HG03097 (cell line): ENCODE data around the gene UXS1.

ENCODE experiments used
- ATAC-seq: cut with Tn5 transposase; IDR thresholded peaks from one replicate; pipeline ENCODE4 v1.9.1; 2021; ENCODE audit not compliant: unreplicated experiment, low FRiP score

UXS1 gene

DNA sequence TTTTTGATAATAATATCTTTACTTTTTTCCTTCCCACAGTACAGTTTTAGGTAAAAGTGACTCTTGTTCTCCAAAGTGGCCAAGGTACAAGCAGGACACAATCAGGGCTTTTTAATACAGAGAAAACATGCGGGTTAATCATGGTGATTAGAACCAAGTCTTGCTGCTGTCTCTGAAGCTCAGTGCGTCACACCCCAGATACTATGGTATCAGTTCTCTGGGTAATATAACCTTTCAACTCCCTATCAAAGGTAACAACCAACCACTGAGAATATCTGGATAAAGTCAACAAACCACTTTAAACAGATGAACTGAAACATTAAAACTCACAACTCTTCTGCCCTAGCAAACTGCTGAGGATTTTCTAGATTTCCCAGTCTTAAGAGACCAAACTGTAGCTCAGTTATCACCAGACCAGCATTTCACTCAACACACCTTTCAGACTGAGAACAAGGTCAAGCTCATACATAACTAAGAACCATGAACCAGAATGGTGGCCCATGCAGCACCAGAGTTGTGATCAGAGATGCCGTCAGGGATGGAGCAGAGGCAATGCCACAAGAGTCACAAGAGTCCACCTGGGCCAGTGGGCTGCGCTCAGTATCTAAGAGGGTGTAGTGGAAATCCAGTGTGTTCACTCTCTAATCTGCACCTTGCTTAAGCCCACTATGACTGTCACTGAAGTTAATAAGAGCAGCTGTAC is 103.0 kb downstream of the UXS1 start:
- ATAC-seq = no peak

DNA sequence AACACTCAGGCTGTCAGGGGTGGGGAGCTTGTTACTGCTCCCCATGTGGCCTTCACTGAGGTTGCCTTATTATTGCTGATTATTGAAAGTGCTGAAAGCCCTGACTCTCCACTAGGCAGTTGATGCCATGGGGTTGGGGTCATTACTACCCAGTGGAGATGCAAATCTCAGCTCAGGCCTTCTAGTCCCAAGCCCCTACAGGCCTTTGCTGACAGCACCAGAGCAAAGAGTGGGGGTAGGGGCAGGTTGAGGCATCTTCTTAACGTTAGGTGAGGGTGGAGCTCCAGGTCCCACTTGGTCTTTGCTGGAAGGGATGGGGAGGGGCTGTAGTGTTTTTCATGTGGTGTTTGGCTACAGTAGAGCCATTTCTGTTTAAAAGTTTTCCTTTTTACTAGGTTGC is 104.5 kb downstream of the UXS1 start:
- no peak for ATAC-seq

- ATAC-seq = no peak
Observed at GRCh38 chr2:106085181-106085940, 108.7 kb downstream of the UXS1 start.

DNA sequence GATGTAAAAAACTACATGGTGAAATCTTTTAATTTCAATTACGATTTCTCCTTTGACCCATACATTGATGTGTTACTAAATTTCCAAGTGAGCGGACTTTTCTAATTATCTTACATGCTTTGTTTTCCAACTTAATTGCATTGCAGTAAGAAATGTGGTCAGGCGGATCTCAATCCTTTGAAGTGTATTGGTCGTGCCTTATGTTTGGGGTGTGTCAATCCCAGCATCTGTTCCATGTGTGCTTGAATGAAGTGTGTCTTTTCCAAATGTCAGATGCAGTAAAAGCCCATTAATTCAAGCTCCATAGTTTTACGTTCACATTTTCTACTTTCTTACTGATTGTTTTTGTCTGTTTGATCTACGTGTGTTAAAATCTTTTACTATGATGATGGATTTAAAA is 113.1 kb downstream of the UXS1 start:
- no peak for ATAC-seq

DNA sequence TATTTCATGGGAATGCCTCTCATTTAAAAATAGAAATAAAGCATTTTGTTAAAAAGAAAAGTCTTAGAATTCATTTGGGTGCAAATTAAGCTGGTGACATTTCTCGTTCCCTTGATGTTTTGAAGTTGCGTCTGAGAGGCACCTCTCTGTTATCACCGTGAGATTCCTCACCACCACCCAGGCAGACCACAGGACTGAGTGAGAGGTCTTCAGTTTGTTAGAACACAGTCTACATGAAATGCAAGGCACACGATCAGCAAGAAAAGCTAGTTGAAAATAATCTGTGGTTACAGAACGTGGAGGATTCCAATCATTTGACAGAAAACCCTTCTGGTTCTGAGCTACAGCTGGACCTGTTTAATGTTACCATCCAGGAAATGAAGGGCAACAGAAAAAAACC is 116.0 kb downstream of the UXS1 start:
- ATAC-seq = no peak

GRCh38 chr2:106076941-106077340 is 117.2 kb downstream of the UXS1 start:
- no peak for ATAC-seq

- no peak for ATAC-seq
Observed at GRCh38 chr2:106075048-106075447, 119.1 kb downstream of the UXS1 start.

- ATAC-seq = no peak
Observed at GRCh38 chr2:106073678-106074406, 120.3 kb downstream of the UXS1 start.

DNA sequence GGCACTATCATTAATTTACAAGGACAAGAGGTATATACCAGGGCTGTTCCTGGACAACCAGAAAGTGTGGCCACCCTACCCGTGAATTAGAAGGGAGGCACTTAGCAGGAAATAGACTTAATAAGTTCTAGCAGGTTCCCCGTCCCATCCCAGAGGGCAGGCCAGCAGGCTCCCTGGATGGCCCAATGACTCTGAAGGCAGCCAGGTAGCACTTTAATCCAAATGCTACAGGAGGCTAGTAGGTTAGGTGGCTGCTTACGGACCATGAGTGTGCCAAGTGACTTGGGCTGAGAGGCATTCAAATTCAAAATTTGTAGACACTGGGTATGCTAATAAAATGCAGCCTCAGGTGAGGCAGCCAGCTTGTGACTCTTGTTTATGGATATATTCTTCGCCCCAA is 123.9 kb downstream of the UXS1 start:
- no peak for ATAC-seq

DNA sequence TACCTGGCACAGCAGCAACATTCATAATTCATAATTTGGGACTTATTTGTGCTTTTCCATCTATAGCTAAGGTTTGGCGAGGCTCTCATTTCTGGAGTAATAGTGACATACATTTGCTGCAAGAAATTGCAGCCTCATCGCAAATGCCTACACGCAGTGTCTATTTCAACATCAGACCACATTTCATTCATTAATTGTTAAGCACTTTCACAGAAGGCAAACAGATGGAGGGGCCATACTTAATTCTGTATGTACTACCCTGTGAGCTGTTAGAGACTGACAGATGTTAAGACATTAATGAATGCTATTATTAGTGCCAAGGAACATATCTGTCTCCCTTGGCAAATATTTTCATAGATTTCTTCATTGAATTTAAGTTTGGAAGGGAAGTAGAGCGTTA is 125.7 kb downstream of the UXS1 start:
- no peak for ATAC-seq

- no peak for ATAC-seq
Observed at GRCh38 chr2:106065983-106066820, 127.9 kb downstream of the UXS1 start.

DNA sequence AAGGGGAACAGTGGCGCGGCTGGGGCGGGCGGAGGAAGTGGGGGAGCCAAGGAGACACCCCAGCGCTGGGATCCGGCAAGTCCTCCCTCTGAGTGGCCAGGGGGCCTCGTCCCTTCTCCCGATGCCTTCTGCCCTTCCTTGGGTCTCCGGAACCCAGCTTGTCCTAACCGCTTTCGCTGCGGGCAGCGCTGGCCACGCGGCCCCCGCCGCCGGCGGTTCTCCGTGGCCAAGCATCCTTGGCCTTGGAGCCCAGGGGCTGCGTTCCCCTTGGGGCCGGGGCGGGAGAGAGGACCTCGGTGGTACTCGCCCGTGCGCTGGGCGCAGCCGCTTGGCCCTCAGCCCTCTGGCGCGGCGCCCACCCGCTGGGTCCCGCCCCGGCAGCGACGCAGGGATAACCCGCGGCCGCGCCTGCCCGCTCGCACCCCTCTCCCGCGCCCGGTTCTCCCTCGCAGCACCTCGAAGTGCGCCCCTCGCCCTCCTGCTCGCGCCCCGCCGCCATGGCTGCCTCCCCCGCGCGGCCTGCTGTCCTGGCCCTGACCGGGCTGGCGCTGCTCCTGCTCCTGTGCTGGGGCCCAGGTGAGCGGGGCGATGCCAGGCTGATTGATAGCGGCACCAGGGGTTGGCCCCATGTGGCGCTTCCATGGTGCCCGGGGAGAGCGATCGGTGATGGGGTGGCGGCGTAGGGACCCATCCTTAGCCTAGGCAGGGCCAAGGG is 128.7 kb downstream of the UXS1 start:
- no peak for ATAC-seq

DNA sequence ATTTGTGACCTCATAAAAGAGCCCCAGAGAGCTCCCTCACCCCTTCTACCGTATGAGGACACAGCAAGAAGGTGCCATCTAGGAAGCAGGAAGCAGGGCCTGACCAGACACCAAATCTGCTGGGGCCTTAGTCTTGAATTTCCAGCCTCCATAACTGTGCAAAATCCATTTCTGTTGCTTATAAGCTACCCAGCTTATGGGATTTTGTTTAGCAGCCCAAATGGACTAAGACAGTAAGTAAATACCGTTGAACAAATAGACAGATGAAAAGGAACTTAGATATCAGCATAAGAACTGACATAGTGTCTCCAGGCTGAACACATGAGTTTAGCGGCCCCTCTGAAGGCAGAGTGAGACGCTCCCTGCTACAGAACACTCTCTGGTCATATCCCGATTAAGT is 130.9 kb downstream of the UXS1 start:
- ATAC-seq = no peak

DNA sequence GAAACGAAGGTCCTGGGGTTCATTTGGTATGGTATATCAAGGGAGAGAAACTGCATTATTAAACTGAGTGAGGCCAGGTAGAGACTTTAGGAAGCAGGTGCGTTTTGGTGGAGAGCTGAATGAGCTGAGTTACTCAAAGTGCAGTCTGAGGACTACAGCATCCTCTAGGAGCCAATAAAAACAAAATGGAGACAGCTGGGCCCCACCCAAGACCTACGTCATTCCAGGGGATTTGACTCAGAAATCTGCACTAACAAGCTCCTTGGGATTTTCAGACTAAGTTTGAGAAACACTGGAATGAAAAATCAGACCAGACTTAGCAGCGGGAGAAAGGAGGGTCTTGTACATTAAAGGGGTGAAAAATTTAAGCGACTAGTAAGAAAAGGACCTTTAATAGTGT is 131.5 kb downstream of the UXS1 start:
- no peak for ATAC-seq

- ATAC-seq = no peak
Observed at GRCh38 chr2:106061611-106062349, 132.3 kb downstream of the UXS1 start.

GRCh38 chr2:106059416-106060065 is 134.6 kb downstream of the UXS1 start:
- no peak for ATAC-seq

- ATAC-seq = no peak
Observed at GRCh38 chr2:106058469-106059137, 135.5 kb downstream of the UXS1 start.

- ATAC-seq = no peak
Observed at GRCh38 chr2:106057206-106057605, 136.9 kb downstream of the UXS1 start.
